Activated B cell treated with CpG ODN at 0.5 μM for 24 hours (primary cell): ENCODE results near the gene EXTL1. TPM values are rescaled to one million over a fixed set of nuclear protein-coding genes. Genes with fewer than 3 reads are reported as not detected.

Source experiments
- ATAC-seq: fragments of 200-7000 bp; cut with Tn5 transposase; one replicate; pipeline ENCODE4 v1.10.0; 2021; ENCODE audit warnings: low read depth, mild to moderate bottlenecking, moderate library complexity
- CTCF ChIA-PET: fragments of 350-600 bp; sonication (Branson Sonifier 250); formaldehyde crosslinking; loops from one replicate; lab custom pipeline; 2021; ENCODE audit warnings: antibody characterized with exemption; lab: Charles Lee
- POLR2A ChIA-PET: fragments of 350-600 bp; sonication (Branson Sonifier 250); formaldehyde crosslinking; loops from one replicate; lab custom pipeline; 2021; ENCODE audit warnings: antibody characterized with exemption; lab: Charles Lee
- DNase-seq: peaks from one replicate; pipeline ENCODE4 v3.0.0; 2022
- H3K27ac Mint-ChIP-seq: one replicate; pipeline ENCODE4 v1.8.0; 2020; ENCODE audit warnings: mixed read lengths
- H3K27me3 Mint-ChIP-seq: one replicate; pipeline ENCODE4 v1.8.0; 2021; ENCODE audit warnings: mixed read lengths
- H3K36me3 Mint-ChIP-seq: one replicate; pipeline ENCODE4 v1.8.0; 2021; ENCODE audit warnings: low read depth, mixed read lengths
- H3K4me1 Mint-ChIP-seq: one replicate; pipeline ENCODE4 v1.8.0; 2021; ENCODE audit warnings: mixed read lengths
- H3K4me3 Mint-ChIP-seq: one replicate; pipeline ENCODE4 v1.8.0; 2020; ENCODE audit warnings: mild to moderate bottlenecking, mixed read lengths
- H3K9me3 Mint-ChIP-seq: one replicate; pipeline ENCODE4 v1.8.0; 2020; ENCODE audit warnings: mixed read lengths
- CTCF ChIP-seq: fragments of 200-600 bp; IDR thresholded peaks from one replicate; pipeline ENCODE4 v1.8.0; 2022; ENCODE audit warnings: antibody characterized with exemption, mild to moderate bottlenecking
- intact Hi-C: fragments of 100-400 bp; cut with micrococcal nuclease; formaldehyde crosslinking; loops from one replicate; pipeline ENCODE4 v1.15.1; 2024
- total RNA-seq: library from RNA; stranded (reverse); gene quantifications from 2 replicates; pipeline ENCODE4 v1.2.3, GENCODE V29; 2022

The EXTL1 gene
- total RNA-seq, 1 donor from 2014 or later = not detected

GRCh38 chr1:26053718-26054560, 32.4 kb downstream of the EXTL1 start:
- ChIA-PET CTCF (no interaction called here), POLR2A (no interaction called here)
- intact Hi-C loops = no loop called here
- Mint-ChIP-seq H3K36me3 (no peaks in the 10 kb centered on the region), H3K27me3 (peaks cover 43% of the 10 kb centered on the region), H3K4me3 (no peak overlapping the region), H3K27ac (no peak overlapping the region), H3K9me3 (no peaks in the 10 kb centered on the region), H3K4me1 (no peaks in the 10 kb centered on the region)
- DNase-seq = no peak
- no peak for TF ChIP-seq CTCF
- ATAC-seq = no peak

- DNase-seq = no peak
These were observed 33.5 kb downstream of the EXTL1 start for GRCh38 chr1:26055041-26055440.

GRCh38 chr1:26057189-26057588, 35.6 kb downstream of the EXTL1 start:
- intact Hi-C loops = no loop called here
- no peaks in the 10 kb centered on the region for H3K4me1 Mint-ChIP-seq
- no peak overlapping the region for H3K4me3 Mint-ChIP-seq
- ATAC-seq (no peak), DNase-seq (no peak)
- CTCF ChIA-PET = no interaction called here
- no peak for TF ChIP-seq CTCF
- POLR2A ChIA-PET = no interaction called here
- no peaks in the 10 kb centered on the region for H3K9me3 Mint-ChIP-seq
- H3K27ac Mint-ChIP-seq = no peak overlapping the region
- H3K27me3 Mint-ChIP-seq = peaks cover 37% of the 10 kb centered on the region
- H3K36me3 Mint-ChIP-seq = no peaks in the 10 kb centered on the region

More at GRCh38 chr1:26055041-26055440, 33.5 kb downstream of the EXTL1 start:
- Mint-ChIP-seq H3K27ac (no peak overlapping the region), H3K4me1 (no peaks in the 10 kb centered on the region), H3K27me3 (peaks cover 43% of the 10 kb centered on the region), H3K4me3 (no peak overlapping the region), H3K36me3 (no peaks in the 10 kb centered on the region), H3K9me3 (no peaks in the 10 kb centered on the region)
- ATAC-seq = no peak
- no peak for TF ChIP-seq CTCF
- intact Hi-C loops = no loop called here
- ChIA-PET CTCF (interaction anchor here (0.7 kb wide), 1 partner anchor 260 kb away, joined by 3 read pairs; no protein-coding TSS in a partner anchor), POLR2A (no interaction called here)

- DNase-seq = no peak
- Mint-ChIP-seq H3K36me3 (no peaks in the 10 kb centered on the region), H3K27ac (no peak overlapping the region), H3K27me3 (peaks cover 37% of the 10 kb centered on the region), H3K4me1 (no peaks in the 10 kb centered on the region), H3K9me3 (no peaks in the 10 kb centered on the region), H3K4me3 (no peak overlapping the region)
- no peak for TF ChIP-seq CTCF
- CTCF ChIA-PET = no interaction called here
- POLR2A ChIA-PET = interaction anchor here (0.6 kb wide), 1 partner anchor 36 kb away, joined by 6 read pairs; no protein-coding TSS in a partner anchor
- intact Hi-C loops = no loop called here
- ATAC-seq = no peak
These were observed 36.5 kb downstream of the EXTL1 start for GRCh38 chr1:26058052-26058595.

- CTCF ChIA-PET = interaction anchor here (1.0 kb wide), 1 partner anchor 85 kb away, joined by 3 read pairs; no protein-coding TSS in a partner anchor
- H3K27me3 Mint-ChIP-seq = peaks cover 29% of the 10 kb centered on the region
These were observed 38.3 kb downstream of the EXTL1 start for GRCh38 chr1:26059906-26060305.

More at GRCh38 chr1:26059906-26060305, 38.3 kb downstream of the EXTL1 start:
- POLR2A ChIA-PET = no interaction called here
- H3K4me3 Mint-ChIP-seq = no peak overlapping the region
- no peak overlapping the region for H3K27ac Mint-ChIP-seq
- no peak for ATAC-seq
- intact Hi-C loops = no loop called here
- no peaks in the 10 kb centered on the region for H3K4me1 Mint-ChIP-seq
- no peaks in the 10 kb centered on the region for H3K9me3 Mint-ChIP-seq
- DNase-seq = no peak
- H3K36me3 Mint-ChIP-seq = no peaks in the 10 kb centered on the region
- no peak for TF ChIP-seq CTCF
